Measurements from ENCODE around the gene OSBPL1A. TPM values are rescaled to one million over a fixed set of nuclear protein-coding genes. Genes with fewer than 3 reads are reported as not detected.
A peak's percentile ranks its signal among the peaks of the same experiment; 100 is the strongest.

OSBPL1A gene
- polyA plus RNA-seq, 1 of the 3 experiments (the other 2 are of a cell fraction), result 21.3 TPM

DNA sequence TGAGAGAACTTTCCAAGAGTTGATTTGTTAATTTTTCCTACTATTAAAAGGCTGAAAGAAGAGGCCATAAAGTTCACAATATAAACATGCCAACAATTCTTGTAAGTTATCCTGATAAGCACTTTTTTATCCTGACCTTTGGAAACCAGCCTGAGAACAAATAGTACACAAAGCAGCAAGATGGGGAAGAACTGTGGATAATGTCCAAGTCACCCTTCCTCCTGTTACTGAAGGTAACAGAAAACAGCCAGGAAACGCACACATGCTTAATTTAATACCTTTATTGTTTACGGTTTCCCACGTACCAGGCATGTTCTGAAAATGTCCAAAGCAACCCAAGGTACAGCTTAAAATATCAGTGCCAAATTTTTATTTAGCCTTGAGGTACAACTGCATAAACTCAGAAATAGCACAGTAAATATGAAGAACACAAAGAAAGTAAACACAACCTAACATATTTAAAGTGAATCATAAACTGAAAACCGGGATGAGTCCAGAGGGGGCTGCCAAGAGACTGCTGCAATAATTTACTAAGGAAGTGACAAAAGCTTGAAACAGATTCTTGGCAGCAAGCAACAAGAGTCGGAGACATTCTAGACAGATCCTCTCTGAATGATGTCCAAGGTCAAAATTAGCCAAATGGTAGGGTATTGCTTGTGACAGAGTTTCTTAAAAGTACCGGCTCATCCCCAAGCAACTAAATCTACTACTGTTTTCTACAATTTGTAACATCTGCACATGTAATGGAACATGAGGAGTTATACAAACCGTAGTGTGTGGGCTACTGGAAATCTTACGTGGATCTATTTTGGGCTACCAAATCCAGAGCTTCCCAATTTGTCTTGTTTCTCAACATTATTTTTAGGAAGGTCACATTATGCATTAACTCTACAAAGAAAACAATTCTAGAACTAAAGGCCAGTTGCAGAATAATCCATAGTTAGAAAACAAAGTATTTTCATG lies 165.6 kb downstream of the OSBPL1A start (continued):
- TF ChIP-seq EP300 (IDR thresholded peaks at IDR 0.05; ENCODE audit: borderline replicate concordance in 1 of 2, low read depth in 1 of 2, low read length in 1 of 2), result 0 out of 4 replicates have a peak, but pooled peaks of 1 of the 2 experiments have one; percentile 19
- TF ChIP-seq YY1 (IDR thresholded peaks at IDR 0.05; ENCODE audit: low read depth), result no peak
- no peak; the same call in 1 of the 2 replicates for TF ChIP-seq TEAD4 (IDR thresholded peaks at IDR 0.05; ENCODE audit: borderline replicate concordance, insufficient read depth)
- no peak for TF ChIP-seq FOSL2 (IDR thresholded peaks at IDR 0.05; ENCODE audit: borderline replicate concordance, low read depth)
- peak; percentile 46; the same call in 1 of the 2 replicates for TF ChIP-seq JUND (IDR thresholded peaks at IDR 0.05)
- TF ChIP-seq MEF2A (IDR thresholded peaks at IDR 0.05; ENCODE audit: borderline replicate concordance, low read depth), result no peak
- TF ChIP-seq EZH2phosphoT487 (IDR thresholded peaks at IDR 0.05; ENCODE audit: borderline replicate concordance, low read depth), result no peak
- TF ChIP-seq CHD2 (IDR thresholded peaks at IDR 0.05; ENCODE audit: low read length, partially characterized antibody), result no peak

DNA sequence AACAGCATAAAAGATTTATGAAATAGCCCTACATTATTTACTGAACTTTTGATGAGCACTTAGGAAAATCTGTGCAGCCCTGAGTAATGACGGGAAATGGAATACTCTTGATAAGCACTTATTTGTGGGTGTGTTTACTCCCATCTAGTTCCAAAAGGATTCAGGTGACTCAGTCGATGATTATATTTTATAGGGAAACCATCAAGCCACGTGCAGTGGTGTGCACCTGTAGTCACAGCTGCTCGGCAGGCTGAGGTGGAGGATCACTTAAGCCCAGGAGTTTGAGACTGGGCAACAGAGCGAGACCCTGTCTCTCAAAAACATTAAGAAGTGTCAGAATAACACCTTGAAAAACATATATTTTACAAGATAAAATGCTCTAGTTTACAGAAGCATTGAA lies 166.9 kb downstream of the OSBPL1A start:
- 96% methylated on average over 5 of the region's 5 CpGs for WGBS (ENCODE audit: low lambda C conversion rate)
- peaks cover 11% of the 10 kb centered on the region for H3F3A ChIP-seq (replicated peaks; ENCODE audit: insufficient read depth)
- H3K9me3 ChIP-seq, result no peaks in the 10 kb centered on the region
- ChIA-PET CTCF (interaction anchor here (0.7 kb wide), 1 partner anchor 10 kb away, joined by 3 read pairs; no protein-coding TSS in a partner anchor), POLR2A (no interaction called here)
- no peaks in the 10 kb centered on the region for H3K79me2 ChIP-seq (ENCODE audit: insufficient read depth)
- no peak overlapping the region for H3K4me2 ChIP-seq
- no peaks in the 10 kb centered on the region for H3K27me3 ChIP-seq (ENCODE audit: insufficient read depth)
- DNase-seq, result no peak
- H3K9ac ChIP-seq, result no peak overlapping the region
- H3K4me3 ChIP-seq (ENCODE audit: low read depth in 2 of 2, low read length in 1 of 2), result no peak overlapping the region
- H3K9me2 ChIP-seq, result no peaks in the 10 kb centered on the region
- H3K27ac ChIP-seq (ENCODE audit: low read depth in 2 of 2, low read length in 1 of 2), result no peak overlapping the region
- no peaks in the 10 kb centered on the region for H4K20me1 ChIP-seq (ENCODE audit: insufficient read depth)
- TF ChIP-seq SMC3 (IDR thresholded peaks at IDR 0.05; ENCODE audit: low read depth, low read length) (no peak), GATA2 (CRISPR knock-in tag; IDR thresholded peaks at IDR 0.05) (no peak), EP300 (IDR thresholded peaks at IDR 0.05; ENCODE audit: borderline replicate concordance in 1 of 2, low read depth in 1 of 2, low read length in 1 of 2) (no peak), RAD21 (IDR thresholded peaks at IDR 0.05; ENCODE audit: low read length) (no peak), YY1 (IDR thresholded peaks at IDR 0.05; ENCODE audit: low read depth) (no peak), RFX5 (IDR thresholded peaks at IDR 0.05; ENCODE audit: low read length) (no peak)
- TF ChIP-seq, protein P1, sequence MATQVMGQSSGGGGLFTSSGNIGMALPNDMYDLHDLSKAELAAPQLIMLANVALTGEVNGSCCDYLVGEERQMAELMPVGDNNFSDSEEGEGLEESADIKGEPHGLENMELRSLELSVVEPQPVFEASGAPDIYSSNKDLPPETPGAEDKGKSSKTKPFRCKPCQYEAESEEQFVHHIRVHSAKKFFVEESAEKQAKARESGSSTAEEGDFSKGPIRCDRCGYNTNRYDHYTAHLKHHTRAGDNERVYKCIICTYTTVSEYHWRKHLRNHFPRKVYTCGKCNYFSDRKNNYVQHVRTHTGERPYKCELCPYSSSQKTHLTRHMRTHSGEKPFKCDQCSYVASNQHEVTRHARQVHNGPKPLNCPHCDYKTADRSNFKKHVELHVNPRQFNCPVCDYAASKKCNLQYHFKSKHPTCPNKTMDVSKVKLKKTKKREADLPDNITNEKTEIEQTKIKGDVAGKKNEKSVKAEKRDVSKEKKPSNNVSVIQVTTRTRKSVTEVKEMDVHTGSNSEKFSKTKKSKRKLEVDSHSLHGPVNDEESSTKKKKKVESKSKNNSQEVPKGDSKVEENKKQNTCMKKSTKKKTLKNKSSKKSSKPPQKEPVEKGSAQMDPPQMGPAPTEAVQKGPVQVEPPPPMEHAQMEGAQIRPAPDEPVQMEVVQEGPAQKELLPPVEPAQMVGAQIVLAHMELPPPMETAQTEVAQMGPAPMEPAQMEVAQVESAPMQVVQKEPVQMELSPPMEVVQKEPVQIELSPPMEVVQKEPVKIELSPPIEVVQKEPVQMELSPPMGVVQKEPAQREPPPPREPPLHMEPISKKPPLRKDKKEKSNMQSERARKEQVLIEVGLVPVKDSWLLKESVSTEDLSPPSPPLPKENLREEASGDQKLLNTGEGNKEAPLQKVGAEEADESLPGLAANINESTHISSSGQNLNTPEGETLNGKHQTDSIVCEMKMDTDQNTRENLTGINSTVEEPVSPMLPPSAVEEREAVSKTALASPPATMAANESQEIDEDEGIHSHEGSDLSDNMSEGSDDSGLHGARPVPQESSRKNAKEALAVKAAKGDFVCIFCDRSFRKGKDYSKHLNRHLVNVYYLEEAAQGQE (IDR thresholded peaks at IDR 0.05; ENCODE audit: low read depth, low read length), result no peak
- TF ChIP-seq, protein P2, sequence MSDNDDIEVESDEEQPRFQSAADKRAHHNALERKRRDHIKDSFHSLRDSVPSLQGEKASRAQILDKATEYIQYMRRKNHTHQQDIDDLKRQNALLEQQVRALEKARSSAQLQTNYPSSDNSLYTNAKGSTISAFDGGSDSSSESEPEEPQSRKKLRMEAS (IDR thresholded peaks at IDR 0.05; ENCODE audit: low read depth), result no peak
- no peak overlapping the region for H2AFZ ChIP-seq (ENCODE audit: low read depth)
- H3K36me3 ChIP-seq (replicated peaks in 1 of 2; ENCODE audit: control insufficient read depth in 1 of 2, insufficient read depth in 2 of 2, low read length in 1 of 2), result peaks cover 2 to 14% of the 10 kb centered on the region in 2 experiments
- peaks cover 0 to 11% of the 10 kb centered on the region in 2 experiments; a peak in 2 of 4 replicates for H3K4me1 ChIP-seq (ENCODE audit: control insufficient read depth in 1 of 2, insufficient read depth in 2 of 2, low read depth in 1 of 2, low read length in 1 of 2)

All from SK-N-SH (cell line).